Upper lobe of right lung (tissue), 1 donor: Measurements from ENCODE around the gene CDH4. TPM values are rescaled to one million over a fixed set of nuclear protein-coding genes. Genes with fewer than 3 reads are reported as not detected.

Experiments
- ATAC-seq: fragments of 200-7000 bp; cut with Tn5 transposase; one replicate; pipeline ENCODE4 v1.9.1; 2020; ENCODE audit warnings: mild to moderate bottlenecking, moderate library complexity
- DNase-seq: peaks from one replicate; pipeline ENCODE4 v3.0.0-alpha.2; 2020
- H3K27ac ChIP-seq: fragments of 200-600 bp; one replicate; pipeline ENCODE4 v1.8.0; 2022
- H3K27me3 ChIP-seq: fragments of 200-600 bp; one replicate; pipeline ENCODE4 v1.8.0; 2022; ENCODE audit warnings: mild to moderate bottlenecking
- H3K36me3 ChIP-seq: fragments of 200-600 bp; one replicate; pipeline ENCODE4 v1.8.0; 2022
- H3K4me1 ChIP-seq: fragments of 200-600 bp; one replicate; pipeline ENCODE4 v1.8.0; 2022
- H3K4me3 ChIP-seq: fragments of 200-600 bp; one replicate; pipeline ENCODE4 v1.8.0; 2022; ENCODE audit warnings: mild to moderate bottlenecking
- H3K9me3 ChIP-seq: fragments of 200-600 bp; one replicate; pipeline ENCODE4 v1.8.0; 2022
- CTCF ChIP-seq: fragments of 200-600 bp; IDR thresholded peaks from one replicate; pipeline ENCODE4 v1.8.0; 2022; ENCODE audit warnings: antibody characterized with exemption
- intact Hi-C: fragments of 100-400 bp; cut with DNase I; formaldehyde crosslinking; loops from one replicate; pipeline ENCODE4 v1.11.0; 2022
- total RNA-seq: library from RNA; stranded (reverse); fragmentation: NEBNext Ultra II Directional; extraction: Animal tissue kit (Norgen Biotek cat#: 25700); gene quantifications from one replicate; pipeline ENCODE4 v1.2.1, GENCODE V29; 2021
- donor health status: DM: no; HTN: yes; CAD: no; lungs with severe emphysema.

The CDH4 gene
- total RNA-seq, 1 donor from 2014 or later: 0.23 TPM

GRCh38 chr20:61725966-61726365 is 473.9 kb downstream of the CDH4 start:
- Histone ChIP-seq H3K36me3 (no peaks in the 10 kb centered on the region), H3K4me1 (no peaks in the 10 kb centered on the region), H3K4me3 (no peak overlapping the region), H3K27me3 (no peaks in the 10 kb centered on the region), H3K9me3 (no peaks in the 10 kb centered on the region), H3K27ac (no peak overlapping the region)
- no peak for ATAC-seq
- DNase-seq: no peak
- no peak for TF ChIP-seq CTCF
- intact Hi-C loops: no loop called here

GRCh38 chr20:61726979-61727378 is 474.9 kb downstream of the CDH4 start:
- DNase-seq: no peak
- intact Hi-C loops: no loop called here

GRCh38 chr20:61727761-61728160 is 475.7 kb downstream of the CDH4 start:
- no peaks in the 10 kb centered on the region for H3K9me3 ChIP-seq
- no peak for ATAC-seq
- H3K4me3 ChIP-seq: no peak overlapping the region
- no peak for DNase-seq
- TF ChIP-seq CTCF: no peak
- no peaks in the 10 kb centered on the region for H3K4me1 ChIP-seq
- no peak overlapping the region for H3K27ac ChIP-seq
- no peaks in the 10 kb centered on the region for H3K36me3 ChIP-seq
- intact Hi-C loops: no loop called here
- H3K27me3 ChIP-seq: no peaks in the 10 kb centered on the region

More at GRCh38 chr20:61726979-61727378, 474.9 kb downstream of the CDH4 start:
- no peaks in the 10 kb centered on the region for H3K4me1 ChIP-seq
- H3K9me3 ChIP-seq: no peaks in the 10 kb centered on the region
- no peaks in the 10 kb centered on the region for H3K36me3 ChIP-seq
- no peak for TF ChIP-seq CTCF
- ATAC-seq: no peak
- no peaks in the 10 kb centered on the region for H3K27me3 ChIP-seq
- no peak overlapping the region for H3K27ac ChIP-seq
- no peak overlapping the region for H3K4me3 ChIP-seq

GRCh38 chr20:61728326-61728725 is 476.3 kb downstream of the CDH4 start:
- no peak for ATAC-seq
- DNase-seq: no peak
- intact Hi-C loops: no loop called here
- H3K27ac ChIP-seq: no peak overlapping the region
- no peaks in the 10 kb centered on the region for H3K9me3 ChIP-seq
- no peaks in the 10 kb centered on the region for H3K27me3 ChIP-seq
- TF ChIP-seq CTCF: no peak
- H3K4me1 ChIP-seq: no peaks in the 10 kb centered on the region
- no peaks in the 10 kb centered on the region for H3K36me3 ChIP-seq
- no peak overlapping the region for H3K4me3 ChIP-seq

- no peak for TF ChIP-seq CTCF
- intact Hi-C loops: no loop called here
- no peak overlapping the region for H3K4me3 ChIP-seq
- H3K9me3 ChIP-seq: no peaks in the 10 kb centered on the region
- H3K27ac ChIP-seq: no peak overlapping the region
- H3K36me3 ChIP-seq: no peaks in the 10 kb centered on the region
- no peaks in the 10 kb centered on the region for H3K4me1 ChIP-seq
- no peak for DNase-seq
- H3K27me3 ChIP-seq: no peaks in the 10 kb centered on the region
- ATAC-seq: no peak
Measured at GRCh38 chr20:61728786-61729770, 477.0 kb downstream of the CDH4 start.
